Renal pelvis (tissue), 4 donors: Measurements from ENCODE around the gene PLEKHA6. TPM values are rescaled to one million over a fixed set of nuclear protein-coding genes. Genes with fewer than 3 reads are reported as not detected.

Experiments used
- DNase-seq: peaks from one replicate; pipeline ENCODE4 v3.0.0-alpha.2; 2013
- polyA plus RNA-seq, 3 donors: library from polyadenylated mRNA; unstranded; fragments of 120-200 nt; gene quantifications; one replicate each; pipeline ENCODE4 v1.2.1, GENCODE V29; 2013; ENCODE audit not compliant: insufficient read length in 3 of 3

PLEKHA6 gene
- polyA plus RNA-seq, 3 donors: 50.3 to 61.9 (median 55.8) TPM

GRCh38 chr1:204216880-204217647 is 142.7 kb downstream of the PLEKHA6 start:
- no peak for DNase-seq

GRCh38 chr1:204216236-204216635 is 143.5 kb downstream of the PLEKHA6 start:
- no peak for DNase-seq

- DNase-seq: peak; percentile 87
Observed at GRCh38 chr1:204213668-204214662, 145.8 kb downstream of the PLEKHA6 start, which contains the start of gene GOLT1A. TSS of gene GOLT1A (minus strand) at chr1:204213988. CDS start at chr1:204213906, 82 bp downstream.

- DNase-seq: no peak
Observed at GRCh38 chr1:204212715-204213114, 147.0 kb downstream of the PLEKHA6 start.

GRCh38 chr1:204211046-204211445 is 148.7 kb downstream of the PLEKHA6 start:
- no peak for DNase-seq

- DNase-seq: peak; percentile 46
Observed at GRCh38 chr1:204207136-204207616, 152.6 kb downstream of the PLEKHA6 start.

GRCh38 chr1:204206121-204206520 is 153.6 kb downstream of the PLEKHA6 start:
- no peak for DNase-seq

GRCh38 chr1:204205486-204205885 is 154.2 kb downstream of the PLEKHA6 start:
- DNase-seq: no peak

- DNase-seq: no peak
Observed at GRCh38 chr1:204204944-204205343, 154.8 kb downstream of the PLEKHA6 start.

GRCh38 chr1:204203206-204203767 is 156.4 kb downstream of the PLEKHA6 start:
- no peak for DNase-seq

GRCh38 chr1:204202481-204202880 is 157.2 kb downstream of the PLEKHA6 start:
- no peak for DNase-seq

- no peak for DNase-seq
Observed at GRCh38 chr1:204201348-204202040, 158.2 kb downstream of the PLEKHA6 start.

GRCh38 chr1:204199579-204199978 is 160.2 kb downstream of the PLEKHA6 start:
- DNase-seq: no peak

GRCh38 chr1:204198348-204199340 is 161.1 kb downstream of the PLEKHA6 start:
- no peak for DNase-seq

- DNase-seq: no peak
Observed at GRCh38 chr1:204197068-204197467, 162.7 kb downstream of the PLEKHA6 start.

GRCh38 chr1:204196068-204196795 is 163.5 kb downstream of the PLEKHA6 start, which contains the start of gene KISS1:
TSS of gene KISS1 (minus strand) at chr1:204196491. CDS start at chr1:204192876, 3,615 bp downstream.
- no peak for DNase-seq

- DNase-seq: no peak
Observed at GRCh38 chr1:204194771-204195170, 165.0 kb downstream of the PLEKHA6 start.

GRCh38 chr1:204194080-204194479 is 165.6 kb downstream of the PLEKHA6 start:
- DNase-seq: no peak
